Stimulated activated CD8-positive, alpha-beta memory T cell treated with anti-CD3 and anti-CD28 coated beads, Interleukin-12 subunit alpha, Interleukin-12 subunit beta, amount 100 ng/mL, for 4 hours (primary cell): Measurements from ENCODE around the gene CERT1.
"Not testable (repeated sequence)": the region's sequence is repeated elsewhere in the genome, so short reads cannot be mapped to it uniquely, and the experiment has no call there.

ENCODE experiments used
- DNase-seq: peaks from one replicate; pipeline ENCODE4 v3.0.0-alpha.2; 2020; ENCODE audit warnings: low read depth

Gene CERT1

GRCh38 chr5:75511435-75512382, at the start of gene CERT1, which contains the start of gene POLK:
CERT1 (minus strand) TSS chr5:75511629; CDS start chr5:75511207, 422 bp downstream.
POLK (plus strand) TSS chr5:75511891.
- peak; percentile 84 for DNase-seq

- not testable (repeated sequence) for DNase-seq
Measured at GRCh38 chr5:75560655-75561054, 49.2 kb upstream of the CERT1 start.

- no peak for DNase-seq
Measured at GRCh38 chr5:75558981-75559632, 47.7 kb upstream of the CERT1 start.

GRCh38 chr5:75558221-75558620, 46.8 kb upstream of the CERT1 start:
- DNase-seq, result no peak

GRCh38 chr5:75553358-75553757, 41.9 kb upstream of the CERT1 start:
- DNase-seq, result no peak

- no peak for DNase-seq
Measured at GRCh38 chr5:75552764-75553163, 41.3 kb upstream of the CERT1 start.

- no peak for DNase-seq
Measured at GRCh38 chr5:75551471-75551870, 40.0 kb upstream of the CERT1 start.

- DNase-seq, result no peak
Measured at GRCh38 chr5:75550597-75550996, 39.2 kb upstream of the CERT1 start.

GRCh38 chr5:75547812-75548211, 36.4 kb upstream of the CERT1 start:
- no peak for DNase-seq

GRCh38 chr5:75546830-75547229, 35.4 kb upstream of the CERT1 start:
- DNase-seq, result no peak

- no peak for DNase-seq
Measured at GRCh38 chr5:75545131-75545530, 33.7 kb upstream of the CERT1 start.

- no peak for DNase-seq
Measured at GRCh38 chr5:75538211-75538610, 26.8 kb upstream of the CERT1 start.

- no peak for DNase-seq
Measured at GRCh38 chr5:75536694-75537360, 25.4 kb upstream of the CERT1 start.

GRCh38 chr5:75536147-75536546, 24.7 kb upstream of the CERT1 start:
- DNase-seq, result no peak

GRCh38 chr5:75534734-75535133, 23.3 kb upstream of the CERT1 start:
- no peak for DNase-seq

- DNase-seq, result not testable (repeated sequence)
Measured at GRCh38 chr5:75533716-75534115, 22.3 kb upstream of the CERT1 start.

- no peak for DNase-seq
Measured at GRCh38 chr5:75532190-75532589, 20.8 kb upstream of the CERT1 start.

GRCh38 chr5:75529185-75529584, 17.8 kb upstream of the CERT1 start:
- DNase-seq, result no peak

- DNase-seq, result no peak
Measured at GRCh38 chr5:75526070-75526469, 14.6 kb upstream of the CERT1 start.

GRCh38 chr5:75525344-75525743, 13.9 kb upstream of the CERT1 start:
- no peak for DNase-seq

GRCh38 chr5:75524591-75524990, 13.2 kb upstream of the CERT1 start:
- no peak for DNase-seq

- DNase-seq, result no peak
Measured at GRCh38 chr5:75524071-75524470, 12.6 kb upstream of the CERT1 start.

- DNase-seq, result no peak
Measured at GRCh38 chr5:75523275-75523674, 11.8 kb upstream of the CERT1 start.
